Lower lobe of right lung (tissue), 2 donors: Measurements from ENCODE around the gene GJB4. TPM values are rescaled to one million over a fixed set of nuclear protein-coding genes. Genes with fewer than 3 reads are reported as not detected.

Experiments used
- ATAC-seq, 2 donors: fragments of 200-7000 bp; cut with Tn5 transposase; one replicate each; pipeline ENCODE4 v1.9.1; 2020 to 2022; ENCODE audit warnings: mild to moderate bottlenecking in 2 of 2, moderate library complexity in 2 of 2
- DNase-seq: peaks from one replicate; pipeline ENCODE4 v3.0.0-alpha.2; 2020
- H3K27ac ChIP-seq: fragments of 200-600 bp; one replicate; pipeline ENCODE4 v1.8.0; 2022
- H3K27me3 ChIP-seq: fragments of 200-600 bp; one replicate; pipeline ENCODE4 v1.8.0; 2022; ENCODE audit warnings: low read depth
- H3K36me3 ChIP-seq: fragments of 200-600 bp; one replicate; pipeline ENCODE4 v1.8.0; 2022; ENCODE audit warnings: mild to moderate bottlenecking
- H3K4me1 ChIP-seq: fragments of 200-600 bp; one replicate; pipeline ENCODE4 v1.8.0; 2022
- H3K4me3 ChIP-seq: fragments of 200-600 bp; one replicate; pipeline ENCODE4 v1.8.0; 2022; ENCODE audit warnings: mild to moderate bottlenecking
- H3K9me3 ChIP-seq: fragments of 200-600 bp; one replicate; pipeline ENCODE4 v1.8.0; 2022
- intact Hi-C: fragments of 100-400 bp; cut with DNase I; formaldehyde crosslinking; loops from one replicate; pipeline ENCODE4 v1.11.0; 2022
- total RNA-seq: library from RNA; stranded (reverse); fragmentation: NEBNext Ultra II Directional; extraction: Animal tissue kit (Norgen Biotek cat#: 25700); gene quantifications from one replicate; pipeline ENCODE4 v1.2.1, GENCODE V29; 2021
- TF ChIP-seq, protein P1 (sequence below): fragments of 200-600 bp; IDR thresholded peaks from one replicate; pipeline ENCODE4 v1.8.0; 2022; ENCODE audit warnings: antibody characterized with exemption, mild to moderate bottlenecking
- donor health status: DM: no; HTN: yes; CAD: no; lungs with severe emphysema.

GJB4 gene
- total RNA-seq, 1 donor from 2014 or later = 0.12 TPM

DNA sequence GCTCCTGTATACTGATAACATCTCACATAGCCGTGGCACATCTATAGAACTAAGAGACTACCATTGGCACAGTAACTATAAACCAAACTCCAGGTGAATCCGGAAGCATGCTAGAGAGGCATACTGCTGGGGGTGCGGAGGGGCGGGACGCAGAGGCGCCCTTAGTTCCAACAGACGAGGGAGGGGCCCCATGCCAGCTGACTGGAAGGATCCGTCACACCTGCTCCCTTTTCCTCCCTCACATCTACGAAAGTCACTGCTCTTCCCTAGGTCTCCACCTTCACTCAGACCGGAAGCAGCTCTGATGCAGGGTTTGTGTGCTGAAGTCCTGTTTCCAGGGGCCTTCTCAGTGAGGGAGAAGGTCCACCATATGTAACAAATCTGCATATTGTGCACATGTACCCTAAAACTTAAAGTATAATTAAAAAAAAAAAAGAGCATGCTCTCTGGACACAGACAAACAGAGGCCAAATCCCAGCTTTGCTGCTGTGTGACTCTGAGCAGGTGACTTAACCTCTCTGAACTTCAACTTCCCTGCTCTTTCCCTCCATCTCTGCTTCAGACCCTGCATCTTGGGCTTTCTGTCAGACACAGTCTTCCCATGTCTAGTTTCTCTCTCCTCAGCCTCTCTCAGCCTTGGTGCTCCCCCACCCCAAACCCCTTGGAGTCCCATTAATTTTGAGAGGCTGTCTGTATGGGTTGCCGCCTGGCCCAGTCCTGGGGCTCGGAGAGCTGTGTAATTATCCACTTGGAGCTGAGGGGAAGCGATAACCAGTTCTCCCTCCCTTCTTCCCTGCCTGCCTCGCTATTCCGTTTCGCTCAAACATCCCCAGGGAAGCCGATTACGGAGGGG lies 12.5 kb upstream of the GJB4 start:
- DNase-seq = no peak
- ATAC-seq = no peak
- TF ChIP-seq, protein P1, sequence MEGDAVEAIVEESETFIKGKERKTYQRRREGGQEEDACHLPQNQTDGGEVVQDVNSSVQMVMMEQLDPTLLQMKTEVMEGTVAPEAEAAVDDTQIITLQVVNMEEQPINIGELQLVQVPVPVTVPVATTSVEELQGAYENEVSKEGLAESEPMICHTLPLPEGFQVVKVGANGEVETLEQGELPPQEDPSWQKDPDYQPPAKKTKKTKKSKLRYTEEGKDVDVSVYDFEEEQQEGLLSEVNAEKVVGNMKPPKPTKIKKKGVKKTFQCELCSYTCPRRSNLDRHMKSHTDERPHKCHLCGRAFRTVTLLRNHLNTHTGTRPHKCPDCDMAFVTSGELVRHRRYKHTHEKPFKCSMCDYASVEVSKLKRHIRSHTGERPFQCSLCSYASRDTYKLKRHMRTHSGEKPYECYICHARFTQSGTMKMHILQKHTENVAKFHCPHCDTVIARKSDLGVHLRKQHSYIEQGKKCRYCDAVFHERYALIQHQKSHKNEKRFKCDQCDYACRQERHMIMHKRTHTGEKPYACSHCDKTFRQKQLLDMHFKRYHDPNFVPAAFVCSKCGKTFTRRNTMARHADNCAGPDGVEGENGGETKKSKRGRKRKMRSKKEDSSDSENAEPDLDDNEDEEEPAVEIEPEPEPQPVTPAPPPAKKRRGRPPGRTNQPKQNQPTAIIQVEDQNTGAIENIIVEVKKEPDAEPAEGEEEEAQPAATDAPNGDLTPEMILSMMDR = no peak
- H3K9me3 ChIP-seq = no peaks in the 10 kb centered on the region
- H3K4me3 ChIP-seq = no peak overlapping the region
- H3K27me3 ChIP-seq = no peaks in the 10 kb centered on the region
- intact Hi-C loops = no loop called here
- H3K27ac ChIP-seq = no peak overlapping the region
- no peaks in the 10 kb centered on the region for H3K4me1 ChIP-seq
- no peaks in the 10 kb centered on the region for H3K36me3 ChIP-seq

GRCh38 chr1:34747638-34747941 lies 11.9 kb upstream of the GJB4 start:
- intact Hi-C loops = no loop called here
- Histone ChIP-seq H3K4me1 (no peaks in the 10 kb centered on the region), H3K27ac (no peak overlapping the region), H3K4me3 (no peak overlapping the region), H3K27me3 (no peaks in the 10 kb centered on the region), H3K9me3 (no peaks in the 10 kb centered on the region), H3K36me3 (no peaks in the 10 kb centered on the region)
- ATAC-seq (no peak), DNase-seq (no peak)
- TF ChIP-seq, protein P1 = no peak

GRCh38 chr1:34749992-34750391 lies 9.5 kb upstream of the GJB4 start:
- Histone ChIP-seq H3K4me1 (no peaks in the 10 kb centered on the region), H3K36me3 (no peaks in the 10 kb centered on the region), H3K27me3 (no peaks in the 10 kb centered on the region), H3K9me3 (no peaks in the 10 kb centered on the region), H3K4me3 (no peak overlapping the region), H3K27ac (no peak overlapping the region)
- DNase-seq = no peak
- intact Hi-C loops = no loop called here
- ATAC-seq = no peak
- TF ChIP-seq, protein P1 = no peak

- no peaks in the 10 kb centered on the region for H3K4me1 ChIP-seq
- H3K4me3 ChIP-seq = no peak overlapping the region
- intact Hi-C loops = no loop called here
- H3K27me3 ChIP-seq = no peaks in the 10 kb centered on the region
- no peaks in the 10 kb centered on the region for H3K9me3 ChIP-seq
- H3K27ac ChIP-seq = no peak overlapping the region
- DNase-seq (no peak), ATAC-seq (no peak)
- TF ChIP-seq, protein P1 = no peak
- no peaks in the 10 kb centered on the region for H3K36me3 ChIP-seq
Measured at GRCh38 chr1:34750610-34751009, 8.9 kb upstream of the GJB4 start.

- Histone ChIP-seq H3K9me3 (no peaks in the 10 kb centered on the region), H3K4me1 (no peaks in the 10 kb centered on the region), H3K4me3 (no peak overlapping the region), H3K36me3 (no peaks in the 10 kb centered on the region), H3K27ac (no peak overlapping the region), H3K27me3 (no peaks in the 10 kb centered on the region)
- TF ChIP-seq, protein P1 = no peak
- intact Hi-C loops = no loop called here
- no peak for DNase-seq
- no peak for ATAC-seq
Measured at GRCh38 chr1:34753163-34753562, 6.4 kb upstream of the GJB4 start.
